H9 (cell line): ENCODE results near the gene POLK. TPM values are rescaled to one million over a fixed set of nuclear protein-coding genes. Genes with fewer than 3 reads are reported as not detected.

Source experiments
- DNase-seq: peaks from one replicate; pipeline ENCODE4 v3.0.0-alpha.2; 2017
- H2AFZ ChIP-seq: one replicate; pipeline ENCODE4 v1.6.1; 2013; ENCODE audit warnings: mild to moderate bottlenecking, low read length, control low read depth, moderate library complexity
- H2AK5ac ChIP-seq: 2 replicates; pipeline ENCODE4 v1.6.1; 2013; ENCODE audit warnings: low read length, control low read depth, mixed read lengths; ENCODE audit not compliant: insufficient read length
- H2BK120ac ChIP-seq: one replicate; pipeline ENCODE4 v1.6.1; 2013; ENCODE audit warnings: low read depth, mild to moderate bottlenecking, low read length, control low read depth, inconsistent platforms; ENCODE audit not compliant: poor library complexity, severe bottlenecking
- H2BK12ac ChIP-seq: 2 replicates; pipeline ENCODE4 v1.6.1; 2013; ENCODE audit warnings: low read length, control low read depth, mixed read lengths, low read depth; ENCODE audit not compliant: insufficient read length
- H2BK15ac ChIP-seq: 2 replicates; pipeline ENCODE4 v1.6.1; 2013; ENCODE audit warnings: low read depth, low read length, control low read depth
- H2BK20ac ChIP-seq: one replicate; pipeline ENCODE4 v1.6.1; 2013; ENCODE audit warnings: low read depth, mild to moderate bottlenecking, low read length, control low read depth, inconsistent platforms; ENCODE audit not compliant: poor library complexity, severe bottlenecking
- H2BK5ac ChIP-seq: 2 replicates; pipeline ENCODE4 v1.6.1; 2013; ENCODE audit warnings: low read length, control low read depth, mixed read lengths; ENCODE audit not compliant: insufficient read length
- H3K14ac ChIP-seq: 2 replicates; pipeline ENCODE4 v1.6.1; 2013; ENCODE audit warnings: low read length, control low read depth; ENCODE audit not compliant: insufficient read depth
- H3K18ac ChIP-seq: 2 replicates; pipeline ENCODE4 v1.6.1; 2013; ENCODE audit warnings: low read depth, mild to moderate bottlenecking, mixed read lengths, low read length, control low read depth; ENCODE audit not compliant: insufficient read length
- H3K23ac ChIP-seq: 2 replicates; pipeline ENCODE4 v1.6.1; 2013; ENCODE audit warnings: low read length, control low read depth, mixed read lengths, low read depth; ENCODE audit not compliant: insufficient read length
- H3K23me2 ChIP-seq: 2 replicates; pipeline ENCODE4 v1.6.1; 2013; ENCODE audit warnings: low read depth, mild to moderate bottlenecking, mixed read lengths, low read length, control low read depth; ENCODE audit not compliant: insufficient read length, poor library complexity, severe bottlenecking
- H3K27ac ChIP-seq: 2 replicates; pipeline ENCODE4 v1.5.1; 2013; ENCODE audit warnings: low read length, control low read depth, mixed read lengths, low read depth; ENCODE audit not compliant: insufficient read length
- H3K27me3 ChIP-seq: 2 replicates; pipeline ENCODE4 v1.6.1; 2013; ENCODE audit warnings: low read length, control low read depth, inconsistent platforms; ENCODE audit not compliant: insufficient read depth
- H3K4ac ChIP-seq: 2 replicates; pipeline ENCODE4 v1.6.1; 2013; ENCODE audit warnings: low read depth, mild to moderate bottlenecking, control low read depth, inconsistent platforms, low read length, moderate library complexity
- H3K4me1 ChIP-seq: 2 replicates; pipeline ENCODE4 v1.6.1; 2013; ENCODE audit warnings: low read length, control low read depth, inconsistent platforms; ENCODE audit not compliant: insufficient read depth
- H3K4me2 ChIP-seq: 2 replicates; pipeline ENCODE4 v1.6.1; 2013; ENCODE audit warnings: low read length, control low read depth, mixed read lengths; ENCODE audit not compliant: insufficient read length, insufficient read depth
- H3K56ac ChIP-seq: 2 replicates; pipeline ENCODE4 v1.6.1; 2013; ENCODE audit warnings: low read depth, mild to moderate bottlenecking, mixed read lengths, low read length, control low read depth; ENCODE audit not compliant: insufficient read length
- H3K79me1 ChIP-seq: 2 replicates; pipeline ENCODE4 v1.6.1; 2013; ENCODE audit warnings: low read depth, mild to moderate bottlenecking, moderate library complexity, low read length, control low read depth, inconsistent platforms; ENCODE audit not compliant: insufficient read depth, poor library complexity, severe bottlenecking
- H3K79me2 ChIP-seq: 2 replicates; pipeline ENCODE4 v1.6.1; 2013; ENCODE audit warnings: low read length, control low read depth, inconsistent platforms; ENCODE audit not compliant: insufficient read depth
- H3K9ac ChIP-seq: 2 replicates; pipeline ENCODE4 v1.6.1; 2013; ENCODE audit warnings: low read length, control low read depth, mixed read lengths; ENCODE audit not compliant: insufficient read length; ENCODE audit errors: extremely low read depth
- H3K9me3 ChIP-seq: one replicate; pipeline ENCODE4 v1.6.1; 2013; ENCODE audit warnings: low read depth, low read length, inconsistent platforms; ENCODE audit not compliant: control insufficient read depth
- H3T11ph ChIP-seq: one replicate; pipeline ENCODE4 v1.6.1; 2013; ENCODE audit warnings: mild to moderate bottlenecking, low read length, control low read depth, inconsistent platforms
- H4K20me1 ChIP-seq: one replicate; pipeline ENCODE4 v1.6.1; 2013; ENCODE audit not compliant: control insufficient read depth, insufficient read length, insufficient read depth
- H4K5ac ChIP-seq: 2 replicates; pipeline ENCODE4 v1.6.1; 2013; ENCODE audit warnings: low read depth, mild to moderate bottlenecking, mixed read lengths, low read length, control low read depth; ENCODE audit not compliant: insufficient read length
- H4K8ac ChIP-seq: replicated peaks from 2 replicates; pipeline ENCODE4 v1.6.1; 2013; ENCODE audit warnings: low read length, control low read depth, mixed read lengths, low read depth; ENCODE audit not compliant: insufficient read length
- H4K91ac ChIP-seq: 2 replicates; pipeline ENCODE4 v1.6.1; 2013; ENCODE audit warnings: low read depth, mild to moderate bottlenecking, moderate library complexity, mixed read lengths, low read length, control low read depth; ENCODE audit not compliant: insufficient read length
- H3K27ac Mint-ChIP-seq, 3 experiments: 2 replicates in 2 of 3; 3 replicates in 1 of 3; pipeline ENCODE4 v1.8.0; 2020 to 2021; ENCODE audit warnings: mixed read lengths in 3 of 3, mild to moderate bottlenecking in 1 of 3, moderate library complexity in 1 of 3
- H3K27me3 Mint-ChIP-seq: 2 replicates; pipeline ENCODE4 v1.8.0; 2021; ENCODE audit warnings: low read depth, mild to moderate bottlenecking, moderate library complexity, mixed read lengths
- H3K36me3 Mint-ChIP-seq, 3 experiments: 2 replicates in 2 of 3; 3 replicates in 1 of 3; pipeline ENCODE4 v1.8.0; 2020 to 2021; ENCODE audit warnings: low read depth in 3 of 3, mixed read lengths in 3 of 3; ENCODE audit not compliant: insufficient read depth in 1 of 3
- H3K4me1 Mint-ChIP-seq, 2 experiments: 2 replicates each; pipeline ENCODE4 v1.8.0; 2020; ENCODE audit warnings: mixed read lengths in 2 of 2
- H3K4me3 Mint-ChIP-seq, 2 experiments: 2 replicates in 1 of 2; 3 replicates in 1 of 2; pipeline ENCODE4 v1.8.0; 2020 to 2021; ENCODE audit warnings: mild to moderate bottlenecking in 2 of 2, mixed read lengths in 2 of 2, moderate library complexity in 1 of 2
- H3K9me3 Mint-ChIP-seq, 2 experiments: 2 replicates in 1 of 2; 3 replicates in 1 of 2; pipeline ENCODE4 v1.8.0; 2020; ENCODE audit warnings: mild to moderate bottlenecking in 2 of 2, mixed read lengths in 2 of 2, moderate library complexity in 1 of 2
- WGBS: extraction: QIAGEN DNeasy Blood & Tissue Kit; methylation state at CpG from one replicate; pipeline ENCODE4 v1.1.7; 2013; ENCODE audit warnings: missing lambda C conversion rate, low lambda C conversion rate, mixed read lengths; ENCODE audit not compliant: insufficient read length; ENCODE audit errors: extremely low coverage; 5-methylcytosine and 5-hydroxymethylcytosine counted together
- total RNA-seq: library from RNA; stranded (reverse); gene quantifications from 2 replicates; pipeline ENCODE4 v1.2.1, GENCODE V29; 2021
- TF ChIP-seq, protein P1 (sequence below): fragments of 200-600 bp; sonication (generic); conservative IDR thresholded peaks from 3 replicates; pipeline ENCODE4 v1.8.0; 2021; ENCODE audit warnings: antibody characterized with exemption, mild to moderate bottlenecking

POLK gene
- total RNA-seq, 1 experiment from 2014 or later: 7.6 TPM

DNA sequence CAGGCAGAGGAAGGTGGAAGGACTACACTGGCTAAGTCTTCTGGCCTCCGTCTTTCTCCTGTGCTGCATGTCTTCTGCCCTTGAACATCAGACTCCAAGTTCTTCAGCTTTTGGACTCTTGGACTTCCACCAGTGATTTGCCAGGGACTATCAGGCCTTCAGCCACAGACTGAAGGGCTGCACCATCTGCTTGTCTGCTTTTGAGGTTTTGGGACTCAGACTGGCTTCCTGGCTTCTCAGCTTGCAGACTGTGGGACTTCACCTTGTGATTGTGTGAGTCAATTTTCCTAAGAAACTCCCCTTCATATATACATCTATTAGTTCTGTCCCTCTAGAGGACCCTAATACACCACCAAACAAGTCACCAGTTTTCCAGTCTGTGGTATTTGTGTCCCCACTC is 89.9 kb downstream of the POLK start:
- H4K5ac ChIP-seq: no peak overlapping the region
- H4K8ac ChIP-seq: no peak overlapping the region
- H3K23me2 ChIP-seq: no peaks in the 10 kb centered on the region
- no peak overlapping the region for H4K91ac ChIP-seq
- 0 out of 7 replicates have a peak overlapping the region, but pooled peaks of 1 of the 3 experiments have one; percentile 21 for H3K27ac Mint-ChIP-seq
- H2BK15ac ChIP-seq: no peak overlapping the region
- H3K9me3 Mint-ChIP-seq: no peaks in the 10 kb centered on the region
- no peaks in the 10 kb centered on the region for H3K79me2 ChIP-seq
- H4K20me1 ChIP-seq: no peaks in the 10 kb centered on the region
- no peak overlapping the region for H3K23ac ChIP-seq
- peaks cover 7 to 18% of the 10 kb centered on the region in 2 experiments for H3K4me1 Mint-ChIP-seq
- TF ChIP-seq, protein P1, sequence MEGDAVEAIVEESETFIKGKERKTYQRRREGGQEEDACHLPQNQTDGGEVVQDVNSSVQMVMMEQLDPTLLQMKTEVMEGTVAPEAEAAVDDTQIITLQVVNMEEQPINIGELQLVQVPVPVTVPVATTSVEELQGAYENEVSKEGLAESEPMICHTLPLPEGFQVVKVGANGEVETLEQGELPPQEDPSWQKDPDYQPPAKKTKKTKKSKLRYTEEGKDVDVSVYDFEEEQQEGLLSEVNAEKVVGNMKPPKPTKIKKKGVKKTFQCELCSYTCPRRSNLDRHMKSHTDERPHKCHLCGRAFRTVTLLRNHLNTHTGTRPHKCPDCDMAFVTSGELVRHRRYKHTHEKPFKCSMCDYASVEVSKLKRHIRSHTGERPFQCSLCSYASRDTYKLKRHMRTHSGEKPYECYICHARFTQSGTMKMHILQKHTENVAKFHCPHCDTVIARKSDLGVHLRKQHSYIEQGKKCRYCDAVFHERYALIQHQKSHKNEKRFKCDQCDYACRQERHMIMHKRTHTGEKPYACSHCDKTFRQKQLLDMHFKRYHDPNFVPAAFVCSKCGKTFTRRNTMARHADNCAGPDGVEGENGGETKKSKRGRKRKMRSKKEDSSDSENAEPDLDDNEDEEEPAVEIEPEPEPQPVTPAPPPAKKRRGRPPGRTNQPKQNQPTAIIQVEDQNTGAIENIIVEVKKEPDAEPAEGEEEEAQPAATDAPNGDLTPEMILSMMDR: no peak
- no peaks in the 10 kb centered on the region for H3K9me3 ChIP-seq
- no peak overlapping the region for H3K14ac ChIP-seq
- no peak overlapping the region for H2AK5ac ChIP-seq
- H3K4me3 Mint-ChIP-seq: no peak overlapping the region
- no peak for DNase-seq
- H3K27ac ChIP-seq: no peak overlapping the region
- no peaks in the 10 kb centered on the region for H3K27me3 Mint-ChIP-seq
- H3K9ac ChIP-seq: no peak overlapping the region
- H3K18ac ChIP-seq: no peak overlapping the region
- no peak overlapping the region for H3K4me2 ChIP-seq
- no CpG with 5 or more reads among the region's 1 CpG for WGBS
- H2BK12ac ChIP-seq: no peak overlapping the region
- H2BK5ac ChIP-seq: no peak overlapping the region
- no peaks in the 10 kb centered on the region for H3K79me1 ChIP-seq
- H2AFZ ChIP-seq: no peak overlapping the region
- H2BK120ac ChIP-seq: no peak overlapping the region
- H3K4ac ChIP-seq: no peak overlapping the region
- H3K27me3 ChIP-seq: no peaks in the 10 kb centered on the region
- no peak overlapping the region for H3K56ac ChIP-seq
- H3K36me3 Mint-ChIP-seq: peaks cover 0 to 6% (median 4%) of the 10 kb centered on the region in 3 experiments; a peak in 3 of 7 replicates
- no peak overlapping the region for H2BK20ac ChIP-seq
- peaks cover under 1% of the 10 kb centered on the region; the same call in 1 of the 2 replicates for H3K4me1 ChIP-seq
- no peak overlapping the region for H3T11ph ChIP-seq
